ENCODE results near the gene ULK4.

Gene ULK4

GRCh38 chr3:41363830-41364523, 597.9 kb downstream of the ULK4 start:
- DNase-seq (ENCODE audit: low read depth in 2 of 2) = no peak

DNA sequence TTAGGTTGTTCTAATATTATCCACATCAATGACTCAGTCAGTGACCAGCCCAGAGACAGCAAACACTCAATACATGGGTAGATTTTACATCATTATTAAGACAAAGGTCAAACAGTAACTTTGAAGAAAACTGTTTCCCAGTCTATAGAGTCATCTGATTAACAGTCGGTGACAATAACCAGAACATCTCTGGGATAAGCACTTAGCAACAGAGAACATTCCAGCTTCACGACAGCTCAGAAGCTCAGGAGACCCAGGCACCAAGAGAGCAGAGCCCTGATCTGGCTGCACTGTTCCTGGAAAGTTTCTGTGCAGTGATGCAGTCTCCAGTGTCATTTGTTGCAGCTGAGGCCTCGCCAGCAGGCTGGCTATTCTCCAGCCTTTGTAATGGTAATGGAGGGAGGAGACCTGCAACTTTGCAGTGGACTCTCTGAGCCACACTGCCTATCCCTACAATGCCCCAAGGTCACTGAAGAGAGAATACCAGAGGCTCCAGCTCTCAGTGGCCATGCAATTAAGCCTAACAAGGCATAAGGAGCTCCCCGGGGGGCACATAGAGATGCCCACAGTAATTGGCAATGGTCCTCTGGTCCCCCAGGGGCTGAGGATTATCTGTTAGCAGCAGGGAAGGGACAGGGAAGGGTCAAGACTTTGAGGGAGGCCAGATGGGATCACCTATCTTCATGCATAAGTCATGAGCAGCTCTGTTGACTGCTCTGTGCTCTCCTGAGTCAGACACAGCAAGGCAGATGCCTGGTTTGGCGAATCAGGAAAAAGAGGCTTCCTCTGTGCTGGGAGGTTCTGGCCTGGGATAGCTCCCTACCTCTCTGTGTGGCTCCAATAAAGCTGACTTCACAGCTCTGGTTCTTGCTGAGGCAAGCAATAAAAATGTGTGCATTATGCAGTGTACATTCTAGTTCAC, 599.0 kb downstream of the ULK4 start:
- no peak for DNase-seq (ENCODE audit: low read depth in 2 of 2)

DNA sequence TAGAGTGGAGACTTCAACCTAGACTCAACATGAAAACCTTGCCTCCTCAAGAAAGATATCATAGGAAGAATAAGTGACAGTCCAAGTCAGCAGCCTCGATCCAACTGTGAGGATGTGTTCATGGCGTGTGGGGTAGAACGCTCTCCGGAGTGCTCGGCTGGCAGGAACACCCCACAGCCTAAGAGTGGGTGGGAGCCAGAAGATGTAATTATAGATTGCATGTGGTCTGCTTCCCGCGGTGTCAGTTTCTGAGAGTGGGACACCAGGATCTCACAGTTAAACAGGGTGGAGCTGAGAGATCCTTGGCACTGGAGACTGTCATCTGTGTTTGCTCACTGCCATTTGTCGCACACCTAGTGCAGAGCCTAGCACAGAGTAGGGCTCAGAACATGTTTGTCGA, 604.6 kb downstream of the ULK4 start:
- DNase-seq (ENCODE audit: low read depth in 2 of 2) = no peak

DNA sequence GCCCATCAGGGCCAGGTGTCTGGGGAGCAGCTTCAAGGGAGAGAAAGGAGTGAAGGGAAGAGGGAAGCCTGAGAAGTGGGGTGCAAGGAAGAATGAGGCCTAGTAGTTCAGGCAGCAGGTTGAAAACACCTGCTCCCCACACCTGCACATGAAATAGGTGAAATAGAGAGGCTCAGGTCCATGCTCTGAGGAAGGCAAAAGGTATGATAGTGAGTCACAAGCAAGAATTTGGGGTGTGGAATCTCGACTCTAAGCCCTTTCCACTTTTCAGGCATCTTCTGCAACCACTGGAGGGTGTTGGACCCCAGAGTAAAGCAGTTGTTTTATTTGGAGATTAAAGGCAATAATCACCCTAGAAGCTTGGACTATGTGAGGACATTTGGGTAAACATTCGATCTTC, 605.1 kb downstream of the ULK4 start:
- no peak for DNase-seq (ENCODE audit: low read depth in 2 of 2)

GRCh38 chr3:41352510-41352909, 609.4 kb downstream of the ULK4 start:
- DNase-seq (ENCODE audit: low read depth in 2 of 2) = no peak

DNA sequence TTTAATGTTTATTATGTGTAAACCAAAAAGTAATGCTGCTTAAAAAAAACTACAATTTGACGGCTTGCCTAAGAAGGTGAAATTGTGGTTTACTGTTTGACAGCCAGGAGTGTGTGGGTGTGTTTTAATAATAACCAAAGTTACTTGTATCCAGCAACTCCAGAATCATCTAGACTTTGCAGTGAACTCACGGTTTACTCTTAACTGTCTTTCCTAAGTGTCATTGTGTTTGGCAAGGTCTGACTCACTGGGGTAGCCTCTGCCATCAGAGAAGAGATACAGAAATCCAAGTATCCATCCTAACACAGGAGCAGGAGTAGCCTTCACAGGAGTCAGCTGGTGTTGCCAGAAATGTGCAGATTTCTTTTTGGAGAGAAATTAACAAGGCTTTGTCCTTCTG, 611.5 kb downstream of the ULK4 start:
- no peak for DNase-seq (ENCODE audit: low read depth in 2 of 2)

- DNase-seq (ENCODE audit: low read depth in 2 of 2) = no peak
These were observed 613.5 kb downstream of the ULK4 start for GRCh38 chr3:41348401-41348800.

DNA sequence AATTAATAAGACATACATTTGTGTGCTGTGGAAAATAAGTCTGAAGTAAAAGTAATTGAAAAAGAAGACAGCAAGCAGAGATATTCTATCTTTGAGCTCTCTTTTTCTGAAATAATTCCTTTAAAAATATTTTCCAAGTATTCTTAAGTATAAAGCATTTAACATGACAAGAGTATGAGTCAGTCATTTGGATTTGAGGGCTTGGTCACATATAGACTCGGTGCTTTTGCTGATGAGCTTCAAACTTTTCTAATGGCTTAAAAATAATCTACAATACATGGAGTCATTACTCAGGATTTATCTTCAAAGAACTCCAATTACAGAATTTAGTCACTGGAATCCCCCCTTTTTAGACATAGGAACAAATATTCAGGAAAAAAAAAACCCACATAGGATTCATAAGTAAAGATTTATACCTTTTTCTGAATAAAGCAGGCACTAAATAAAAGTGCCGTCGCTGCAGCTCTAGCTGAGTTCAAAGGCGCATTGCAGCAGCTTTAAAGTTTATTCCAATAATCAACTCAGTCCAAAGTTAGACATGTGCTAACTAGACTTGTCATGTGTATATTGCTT, 615.1 kb downstream of the ULK4 start:
- DNase-seq (ENCODE audit: low read depth in 2 of 2) = no peak

- no peak for DNase-seq (ENCODE audit: low read depth in 2 of 2)
These were observed 616.1 kb downstream of the ULK4 start for GRCh38 chr3:41345788-41346187.

GRCh38 chr3:41339758-41340157, 622.1 kb downstream of the ULK4 start:
- DNase-seq (ENCODE audit: low read depth in 2 of 2) = no peak

DNA sequence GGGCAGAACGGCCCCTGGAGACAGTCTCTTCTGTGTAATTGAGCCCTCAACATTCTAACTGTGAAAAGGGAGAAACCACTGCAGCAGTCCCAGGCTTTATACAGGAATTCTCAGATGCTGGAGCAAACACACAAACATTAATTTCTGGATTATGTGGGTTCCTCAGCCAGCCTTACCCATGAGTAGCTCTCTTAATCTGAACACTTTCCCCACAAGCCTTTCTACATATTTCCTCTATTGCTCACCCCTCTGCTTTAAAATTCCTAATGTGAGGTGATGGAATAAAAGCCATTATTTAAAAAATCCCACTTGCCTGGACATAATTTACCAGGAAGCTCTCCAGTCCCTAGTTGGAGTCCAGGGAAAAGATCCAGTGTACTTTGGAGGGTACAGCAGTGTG, 623.6 kb downstream of the ULK4 start:
- no peak for DNase-seq (ENCODE audit: low read depth in 2 of 2)

- no peak for DNase-seq (ENCODE audit: low read depth in 2 of 2)
These were observed 627.5 kb downstream of the ULK4 start for GRCh38 chr3:41334426-41334825.

- DNase-seq (ENCODE audit: low read depth in 2 of 2) = no peak
These were observed 630.9 kb downstream of the ULK4 start for GRCh38 chr3:41331041-41331440.

- DNase-seq (ENCODE audit: low read depth in 2 of 2) = no peak
These were observed 631.4 kb downstream of the ULK4 start for GRCh38 chr3:41330465-41330864.

GRCh38 chr3:41329881-41330280, 632.0 kb downstream of the ULK4 start:
- no peak for DNase-seq (ENCODE audit: low read depth in 2 of 2)

DNA sequence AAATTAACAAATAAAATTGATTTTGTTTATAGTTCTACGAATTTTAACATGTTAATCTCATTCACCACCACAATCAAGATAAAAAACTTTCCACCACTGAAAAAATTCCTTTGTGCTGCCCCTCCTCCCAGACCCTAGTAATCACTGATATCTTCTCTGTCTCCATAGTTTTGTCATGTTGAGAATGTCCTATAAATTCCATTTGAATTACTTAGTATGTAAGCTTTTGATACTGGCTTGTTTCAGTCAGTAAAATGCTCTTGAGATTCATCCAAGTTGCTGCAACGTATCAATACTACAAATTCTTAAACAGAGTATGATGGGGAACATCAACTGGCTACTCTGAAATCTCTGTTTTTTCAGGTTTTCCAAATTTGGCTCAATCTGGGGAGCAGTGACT, 633.0 kb downstream of the ULK4 start:
- peak in 1 of 2 experiments; percentile 33 for DNase-seq (ENCODE audit: low read depth in 2 of 2)

DNA sequence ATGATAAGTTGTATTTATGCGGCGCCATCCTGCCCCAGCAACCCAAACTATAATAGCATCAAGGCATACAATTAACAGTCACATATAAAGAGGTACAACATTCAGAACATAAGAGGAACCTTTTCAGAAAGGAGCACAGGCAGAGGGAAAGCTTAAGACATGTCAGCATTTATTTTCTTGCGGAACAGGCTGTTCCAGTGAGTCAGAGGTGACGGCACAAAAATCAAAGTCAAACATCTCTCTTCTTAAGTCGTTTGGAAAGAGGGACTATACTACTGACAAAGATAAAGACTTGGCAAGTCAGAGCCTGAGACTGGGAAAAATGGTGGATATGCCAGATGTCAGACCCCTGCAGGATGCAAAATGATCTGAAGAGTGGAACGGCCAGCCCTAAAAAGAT, 634.2 kb downstream of the ULK4 start:
- no peak for DNase-seq (ENCODE audit: low read depth in 2 of 2)

DNA sequence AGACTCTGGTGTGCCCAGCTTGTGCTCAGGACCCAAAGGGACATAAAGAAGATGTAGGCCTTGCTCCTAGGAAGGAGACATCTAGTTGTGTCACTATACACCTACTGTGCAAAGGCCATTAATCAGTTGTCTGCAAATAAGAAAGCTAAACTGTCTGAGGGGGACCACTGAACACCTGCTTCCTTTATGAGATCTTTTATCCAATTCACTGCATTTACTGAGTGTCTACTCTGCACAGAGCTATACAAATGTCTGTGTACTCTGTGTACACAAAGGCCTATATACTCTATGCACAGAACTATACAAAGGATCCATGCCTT, 637.8 kb downstream of the ULK4 start:
- no peak for DNase-seq (ENCODE audit: low read depth in 2 of 2)

- DNase-seq (ENCODE audit: low read depth in 2 of 2) = no peak
These were observed 638.3 kb downstream of the ULK4 start for GRCh38 chr3:41323467-41324155.

DNA sequence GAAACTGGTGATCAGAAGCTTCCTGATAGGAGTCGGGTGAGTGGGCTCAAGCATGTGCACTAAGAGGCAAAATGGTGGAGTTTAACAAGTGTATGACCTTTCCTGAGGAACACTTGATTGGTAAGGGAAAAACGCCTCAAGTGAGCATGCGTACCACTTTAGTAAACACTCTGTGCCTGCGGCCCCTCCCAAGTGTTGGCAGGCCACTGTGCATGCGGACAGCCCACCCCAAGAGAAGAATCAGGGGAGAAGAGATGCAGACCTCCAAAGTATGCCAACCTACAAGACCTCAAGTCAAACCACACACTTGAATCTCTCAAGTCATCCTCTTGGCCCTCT, 640.3 kb downstream of the ULK4 start:
- DNase-seq (ENCODE audit: low read depth in 2 of 2) = no peak

DNA sequence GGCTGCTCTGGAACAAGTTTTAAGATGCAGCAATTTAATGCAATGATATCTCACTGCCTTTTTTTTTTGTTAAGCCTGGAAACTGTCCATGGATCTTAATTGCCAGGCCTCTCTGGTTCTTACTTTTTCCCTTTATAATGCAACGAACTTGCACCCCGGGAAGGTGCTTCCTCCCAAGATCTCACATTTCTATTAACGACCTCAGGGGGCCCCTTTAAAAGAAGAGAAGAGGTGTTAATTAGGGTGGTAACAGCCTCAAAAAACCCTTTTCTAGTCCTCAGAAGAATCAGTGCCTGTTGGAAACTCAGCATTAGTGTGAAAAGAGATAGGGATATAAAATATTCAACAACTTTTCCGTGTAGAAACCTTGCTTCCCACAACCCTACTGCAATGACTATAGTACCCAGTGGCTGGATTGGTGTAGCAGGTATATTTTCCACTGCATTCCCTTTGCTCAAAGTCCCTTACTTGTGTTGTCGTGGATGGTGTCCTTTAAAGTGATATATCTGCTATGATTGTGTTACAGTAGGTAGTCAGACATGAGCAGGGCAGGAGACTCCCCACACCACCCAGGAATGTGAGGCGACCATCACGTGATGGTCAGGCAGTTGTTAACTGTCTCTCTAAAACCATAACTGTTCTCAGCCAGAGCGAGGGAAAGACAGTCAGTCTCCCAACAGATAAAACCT, 640.8 kb downstream of the ULK4 start:
- no peak for DNase-seq (ENCODE audit: low read depth in 2 of 2)

GRCh38 chr3:41318520-41318919, 643.4 kb downstream of the ULK4 start:
- DNase-seq (ENCODE audit: low read depth in 2 of 2) = no peak
